MCF 10A (cell line): ENCODE data around the gene NKAIN4. TPM values are rescaled to one million over a fixed set of nuclear protein-coding genes. Genes with fewer than 3 reads are reported as not detected.
A peak's percentile ranks its signal among the peaks of the same experiment; 100 is the strongest.

Experiments used
- BruUV-seq: library from RNA; stranded (reverse); fragments of 400-500 nt; replicated peaks from 2 replicates; lab custom pipeline; 2021; lab: Mats Ljungman, UMichigan
- CTCF ChIA-PET: fragments of 300-600 bp; sonication (Branson Sonifier 250); formaldehyde crosslinking; extraction: SDS; loops from one replicate; lab custom pipeline; 2021; ENCODE audit warnings: antibody characterized with exemption, inconsistent platforms; lab: Yijun Ruan, JAX
- POLR2A ChIA-PET: fragments of 300-600, 350-650 bp; sonication (Branson Sonifier 250); formaldehyde crosslinking; extraction: SDS; loops from one replicate; lab custom pipeline; 2020; ENCODE audit warnings: antibody characterized with exemption, inconsistent platforms; lab: Yijun Ruan, JAX
- DNase-seq: peaks from one replicate; pipeline ENCODE4 v3.0.0-alpha.2; 2018; ENCODE audit not compliant: unreplicated experiment
- H3K27ac Mint-ChIP-seq: one replicate; pipeline ENCODE4 v1.8.0; 2022; ENCODE audit warnings: mild to moderate bottlenecking, low read depth, mixed read lengths; ENCODE audit not compliant: unreplicated experiment
- H3K27me3 Mint-ChIP-seq: one replicate; pipeline ENCODE4 v1.8.0; 2022; ENCODE audit warnings: mixed read lengths; ENCODE audit not compliant: insufficient read depth, unreplicated experiment
- H3K36me3 Mint-ChIP-seq: one replicate; pipeline ENCODE4 v1.8.0; 2022; ENCODE audit warnings: mild to moderate bottlenecking, moderate library complexity, mixed read lengths; ENCODE audit not compliant: insufficient read depth, unreplicated experiment
- H3K4me1 Mint-ChIP-seq: one replicate; pipeline ENCODE4 v1.8.0; 2022; ENCODE audit warnings: mixed read lengths; ENCODE audit not compliant: insufficient read depth, unreplicated experiment
- H3K4me3 Mint-ChIP-seq: one replicate; pipeline ENCODE4 v1.8.0; 2022; ENCODE audit warnings: mild to moderate bottlenecking, moderate library complexity, mixed read lengths; ENCODE audit not compliant: unreplicated experiment
- H3K9me3 Mint-ChIP-seq: one replicate; pipeline ENCODE4 v1.8.0; 2022; ENCODE audit warnings: mixed read lengths; ENCODE audit not compliant: unreplicated experiment
- intact Hi-C: fragments of 100-400 bp; cut with micrococcal nuclease; formaldehyde crosslinking; loops from 2 replicates; pipeline ENCODE4 v1.14.1; 2022
- total RNA-seq: library from RNA; stranded (reverse); gene quantifications from 2 replicates; pipeline ENCODE4 v1.2.3, GENCODE V29; 2022
- TF ChIP-seq, protein P1 (sequence below): fragments of 200-600 bp; IDR thresholded peaks from one replicate; pipeline ENCODE4 v1.8.0; 2022; ENCODE audit warnings: antibody characterized with exemption, mild to moderate bottlenecking; ENCODE audit not compliant: unreplicated experiment

NKAIN4 gene
- total RNA-seq, 1 experiment from 2014 or later = not detected

DNA sequence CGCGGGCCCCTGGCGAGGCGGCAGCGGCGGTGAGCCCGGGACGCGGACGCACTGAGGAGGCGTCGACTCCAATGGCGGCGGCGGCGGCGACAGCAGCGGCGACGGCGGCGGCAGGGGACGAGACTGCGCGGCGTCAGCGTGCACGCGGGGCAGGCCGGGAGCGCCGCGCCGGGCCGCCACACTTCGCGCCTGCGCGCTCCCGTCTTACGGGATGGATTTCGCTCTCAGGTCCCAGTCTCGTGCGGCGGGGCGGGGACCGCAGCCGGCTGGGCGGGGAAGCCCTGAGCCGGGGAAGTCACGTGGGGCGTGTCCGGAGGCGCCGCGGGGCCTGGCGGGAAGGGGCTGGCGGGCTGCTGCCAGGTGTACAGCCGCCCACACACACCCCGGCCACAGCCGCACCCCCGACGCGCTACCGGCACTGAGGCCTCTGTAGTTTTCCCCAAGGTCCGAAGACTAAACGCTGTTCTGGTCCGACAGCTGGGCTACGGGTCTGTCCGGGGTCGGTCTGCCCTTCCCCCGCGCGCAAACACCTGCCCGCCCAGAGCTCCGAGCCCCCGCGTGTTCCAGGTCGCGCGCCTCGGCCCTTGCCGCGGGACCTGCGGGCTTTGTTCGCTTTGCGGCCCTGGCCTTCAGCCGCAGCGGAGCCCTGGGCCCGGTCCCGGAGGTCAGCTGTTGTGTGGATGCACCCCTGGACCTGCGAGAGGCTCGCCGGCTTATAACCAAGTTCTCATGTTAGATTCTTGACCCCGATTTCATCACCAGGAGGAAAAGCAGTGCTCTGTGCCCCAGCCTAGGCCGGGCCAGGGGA lies 38.0 kb downstream of the NKAIN4 start, which contains the start of gene YTHDF1:
TSS of gene YTHDF1 (minus strand) at position 91 of the 808 bp plus-strand sequence. CDS start 239 bp downstream, outside the sequence.
- H3K27ac Mint-ChIP-seq = peak within 1 kb of the TSS; percentile 92
- H3K9me3 Mint-ChIP-seq = no peaks in the 10 kb centered on the region
- intact Hi-C loops = no loop called here
- H3K36me3 Mint-ChIP-seq = peaks cover 40% of the 10 kb centered on the region
- H3K4me3 Mint-ChIP-seq = peak within 1 kb of the TSS; percentile 91
- CTCF ChIA-PET = interaction anchor here (0.9 to 8.8 kb wide), 7 partner anchors 8 to 321 kb away, joined by 3 to 86 read pairs (median 5); partner anchors contain the start of gene PTK6
- H3K27me3 Mint-ChIP-seq = peaks cover 17% of the 10 kb centered on the region
- BruUV-seq = TSS peak; percentile 86
- TF ChIP-seq, protein P1, sequence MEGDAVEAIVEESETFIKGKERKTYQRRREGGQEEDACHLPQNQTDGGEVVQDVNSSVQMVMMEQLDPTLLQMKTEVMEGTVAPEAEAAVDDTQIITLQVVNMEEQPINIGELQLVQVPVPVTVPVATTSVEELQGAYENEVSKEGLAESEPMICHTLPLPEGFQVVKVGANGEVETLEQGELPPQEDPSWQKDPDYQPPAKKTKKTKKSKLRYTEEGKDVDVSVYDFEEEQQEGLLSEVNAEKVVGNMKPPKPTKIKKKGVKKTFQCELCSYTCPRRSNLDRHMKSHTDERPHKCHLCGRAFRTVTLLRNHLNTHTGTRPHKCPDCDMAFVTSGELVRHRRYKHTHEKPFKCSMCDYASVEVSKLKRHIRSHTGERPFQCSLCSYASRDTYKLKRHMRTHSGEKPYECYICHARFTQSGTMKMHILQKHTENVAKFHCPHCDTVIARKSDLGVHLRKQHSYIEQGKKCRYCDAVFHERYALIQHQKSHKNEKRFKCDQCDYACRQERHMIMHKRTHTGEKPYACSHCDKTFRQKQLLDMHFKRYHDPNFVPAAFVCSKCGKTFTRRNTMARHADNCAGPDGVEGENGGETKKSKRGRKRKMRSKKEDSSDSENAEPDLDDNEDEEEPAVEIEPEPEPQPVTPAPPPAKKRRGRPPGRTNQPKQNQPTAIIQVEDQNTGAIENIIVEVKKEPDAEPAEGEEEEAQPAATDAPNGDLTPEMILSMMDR = no peak
- POLR2A ChIA-PET = interaction anchor here (0.6 to 2.0 kb wide), 15 partner anchors 9 to 649 kb away, joined by 3 to 17 read pairs (median 3); partner anchors contain the start of genes ARFGAP1, GMEB2 and TPD52L2
- DNase-seq = peak; percentile 95
- H3K4me1 Mint-ChIP-seq = peaks cover 35% of the 10 kb centered on the region

DNA sequence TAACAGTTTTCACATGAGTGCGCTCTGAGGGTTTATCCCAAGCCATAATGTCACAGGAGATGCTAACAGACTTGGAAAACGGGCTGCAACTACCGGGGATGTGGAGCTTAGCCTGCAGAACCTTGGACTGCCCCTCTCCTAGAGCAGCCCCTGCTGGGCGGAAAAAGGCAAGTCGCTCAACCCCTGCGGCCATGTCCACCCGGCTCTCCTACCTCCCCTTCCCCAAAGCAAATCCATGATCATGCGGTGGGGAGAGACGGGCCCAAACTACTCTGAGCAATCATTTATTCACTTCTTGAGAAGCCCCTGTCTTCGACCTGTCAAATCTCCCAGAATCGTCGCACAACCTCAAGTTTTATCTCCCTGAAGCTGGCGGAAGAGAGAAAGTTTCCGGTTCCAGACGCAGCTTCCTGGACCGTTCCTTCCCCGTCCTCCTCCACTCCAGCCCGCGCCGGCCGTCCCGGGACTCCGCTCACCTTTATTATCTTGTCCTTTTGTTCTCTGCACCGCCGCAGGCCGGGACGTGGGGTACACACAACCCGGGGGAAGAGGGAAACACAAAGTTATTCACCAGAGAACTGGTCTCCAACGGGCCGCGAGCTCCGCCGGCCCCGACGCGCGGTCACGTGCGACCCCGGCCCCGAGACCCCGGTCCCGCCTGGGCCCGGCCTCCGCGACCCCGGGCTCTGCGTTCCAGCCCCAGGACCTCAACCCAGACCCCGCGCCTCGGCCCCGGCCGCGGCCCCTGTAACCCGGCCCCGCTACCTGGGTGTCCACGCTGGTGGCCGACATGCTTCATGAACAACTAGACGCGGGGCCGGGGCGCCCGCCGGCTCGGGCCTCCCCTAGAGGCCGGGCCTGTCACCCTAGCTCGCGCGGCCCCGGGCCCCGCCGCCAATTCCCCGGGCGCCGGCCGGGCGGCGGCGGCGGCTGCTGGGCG lies 38.9 kb downstream of the NKAIN4 start:
- Mint-ChIP-seq H3K27me3 (peaks cover 8% of the 10 kb centered on the region), H3K36me3 (peaks cover 49% of the 10 kb centered on the region), H3K4me3 (peak overlapping the region; percentile 91), H3K9me3 (no peaks in the 10 kb centered on the region), H3K27ac (peak overlapping the region; percentile 92), H3K4me1 (peaks cover 39% of the 10 kb centered on the region)
- intact Hi-C loops = loop anchor here (1.0 kb wide), 1 partner anchor 32 kb away; no protein-coding TSS in a partner anchor
- peak; percentile 42 for DNase-seq
- TF ChIP-seq, protein P1 = peak; percentile 47
- POLR2A ChIA-PET = interaction anchor here (0.6 to 2.3 kb wide), 18 partner anchors 9 to 649 kb away, joined by 3 to 17 read pairs (median 4); partner anchors contain the start of genes ARFGAP1, GMEB2, PPDPF and TPD52L2
- BruUV-seq = TSS peak; percentile 46
- CTCF ChIA-PET = interaction anchor here (0.7 to 8.8 kb wide), 17 partner anchors 9 to 322 kb away, joined by 3 to 86 read pairs (median 5); partner anchors contain the start of gene PTK6

DNA sequence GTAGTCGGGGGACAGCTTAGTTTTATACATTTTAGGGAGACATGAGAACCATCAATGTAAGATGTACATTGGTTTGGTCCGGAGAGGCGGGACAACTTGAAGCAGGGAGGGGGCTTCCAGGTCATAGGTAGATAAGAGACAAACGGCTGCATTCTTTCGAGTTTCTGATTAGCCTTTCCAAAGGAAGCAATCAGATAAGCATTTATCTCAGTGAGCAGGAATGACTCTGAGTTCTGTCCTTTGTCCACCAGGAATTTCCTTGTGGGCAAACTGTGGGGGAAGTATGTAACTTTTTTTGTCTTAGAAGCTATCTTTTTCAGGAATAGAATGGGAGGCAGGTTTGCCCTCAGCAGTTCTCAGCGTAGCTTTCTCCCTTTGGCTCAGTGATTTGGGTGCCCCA lies 39.7 kb downstream of the NKAIN4 start:
- BruUV-seq = no TSS peak
- Mint-ChIP-seq H3K9me3 (no peaks in the 10 kb centered on the region), H3K4me3 (peak overlapping the region; percentile 91), H3K27me3 (no peaks in the 10 kb centered on the region), H3K27ac (peak overlapping the region; percentile 92), H3K4me1 (peaks cover 39% of the 10 kb centered on the region), H3K36me3 (peaks cover 57% of the 10 kb centered on the region)
- TF ChIP-seq, protein P1 = no peak
- POLR2A ChIA-PET = interaction anchor here (0.7 to 2.3 kb wide), 11 partner anchors 8 to 650 kb away, joined by 3 to 17 read pairs (median 7); partner anchors contain the start of genes ARFGAP1, PPDPF, PTK6 and TPD52L2
- no peak for DNase-seq
- CTCF ChIA-PET = interaction anchor here (0.6 to 8.8 kb wide), 13 partner anchors 10 to 317 kb away, joined by 3 to 86 read pairs (median 5); no protein-coding TSS in a partner anchor
- intact Hi-C loops = no loop called here
